GM21723 (cell line): ENCODE measurements around the gene TMEM120B.
"Not testable (repeated sequence)": the region's sequence is repeated elsewhere in the genome, so short reads cannot be mapped to it uniquely, and the experiment has no call there.

ENCODE experiments used
- ATAC-seq: cut with Tn5 transposase; IDR thresholded peaks from one replicate; pipeline ENCODE4 v1.9.1; 2021; ENCODE audit warnings: mild to moderate bottlenecking, moderate library complexity; ENCODE audit not compliant: unreplicated experiment

The TMEM120B gene

DNA sequence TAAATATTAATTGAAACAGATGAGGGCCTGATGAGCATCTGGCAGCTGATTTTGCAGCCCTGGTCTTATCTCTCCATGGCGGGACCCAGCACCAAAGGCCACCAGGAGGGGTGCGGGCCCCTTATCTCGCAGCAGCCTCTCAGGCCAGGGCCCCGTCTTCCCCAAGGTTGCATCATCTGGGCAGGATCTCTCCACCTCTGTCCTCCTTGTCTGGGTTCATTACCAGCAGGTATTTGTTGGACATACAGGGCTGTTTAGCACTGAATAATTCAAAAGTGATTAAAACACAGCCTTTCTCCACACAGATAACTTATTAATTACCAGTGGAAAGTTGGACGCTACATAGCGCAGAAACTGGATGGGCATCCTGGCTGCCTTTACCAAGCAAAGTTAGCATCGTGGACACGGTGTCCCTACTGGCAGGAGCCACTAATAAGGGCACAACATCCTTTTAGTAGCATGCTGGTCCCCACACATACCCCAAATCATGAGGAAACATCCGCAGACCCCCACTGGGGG is 25.8 kb downstream of the TMEM120B start:
- no peak for ATAC-seq

- no peak for ATAC-seq
Observed at GRCh38 chr12:121740847-121741246, 28.3 kb downstream of the TMEM120B start.

DNA sequence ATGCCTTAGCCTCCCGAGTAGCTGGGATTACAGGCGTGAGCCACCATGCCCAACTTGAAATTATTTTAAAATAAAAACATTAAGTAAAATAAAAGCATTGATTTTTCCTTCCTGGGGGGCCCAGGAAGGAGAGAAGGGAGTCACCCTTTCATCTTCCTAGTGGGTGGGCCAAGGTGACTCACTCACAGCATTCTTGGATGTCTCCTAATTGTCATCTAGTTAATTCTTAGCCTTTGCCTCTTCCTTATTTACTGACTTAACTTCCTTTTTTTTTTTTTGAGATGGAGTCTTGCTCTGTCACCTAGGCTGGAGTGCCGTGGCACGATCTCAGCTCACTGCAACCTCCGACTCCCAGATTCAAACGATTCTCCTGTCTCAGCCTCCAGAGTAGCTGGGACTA is 29.2 kb downstream of the TMEM120B start:
- no peak for ATAC-seq

GRCh38 chr12:121745545-121745944 is 33.0 kb downstream of the TMEM120B start:
- not testable (repeated sequence) for ATAC-seq

DNA sequence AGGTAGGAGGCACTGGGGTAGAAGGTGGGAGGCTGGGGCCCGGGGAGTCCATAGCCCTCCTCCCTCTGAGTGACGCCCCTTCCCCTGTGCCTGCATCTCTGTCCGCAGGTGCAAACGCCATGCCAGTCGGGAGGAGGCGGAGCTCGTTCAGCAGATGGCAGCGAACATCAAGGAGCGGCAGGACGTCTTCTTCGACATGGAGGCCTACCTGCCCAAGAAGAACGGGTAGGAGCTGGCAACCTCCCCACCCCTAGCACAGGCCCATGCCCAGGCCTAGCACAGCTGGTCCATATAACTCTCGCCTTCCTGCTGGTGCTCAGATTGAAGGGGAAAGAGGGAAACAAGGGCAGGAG is 35.6 kb downstream of the TMEM120B start:
- ATAC-seq: no peak

- ATAC-seq: no peak
Observed at GRCh38 chr12:121748571-121749265, 36.2 kb downstream of the TMEM120B start.

DNA sequence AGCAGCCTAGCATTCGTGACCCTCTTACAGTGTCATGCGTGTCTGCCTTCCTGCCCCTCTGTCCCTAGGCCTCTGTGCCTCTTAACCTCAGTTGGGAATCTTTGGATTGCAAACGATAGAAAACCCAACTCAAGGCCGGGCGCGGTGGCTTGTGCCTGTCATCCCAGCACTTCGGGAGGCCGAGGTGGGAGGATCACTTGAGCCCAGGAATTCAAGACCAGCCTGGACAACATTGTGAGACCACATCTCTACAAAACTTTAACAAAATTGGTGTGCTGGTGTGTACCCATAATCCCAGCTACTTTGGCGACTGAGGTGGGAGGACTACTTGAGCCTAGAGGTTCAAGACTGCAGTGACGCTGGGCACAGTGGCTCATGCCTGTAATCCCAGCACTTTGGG is 36.7 kb downstream of the TMEM120B start:
- ATAC-seq: no peak

GRCh38 chr12:121750507-121750955 is 38.0 kb downstream of the TMEM120B start:
- ATAC-seq: no peak

GRCh38 chr12:121751034-121751433 is 38.5 kb downstream of the TMEM120B start:
- no peak for ATAC-seq

DNA sequence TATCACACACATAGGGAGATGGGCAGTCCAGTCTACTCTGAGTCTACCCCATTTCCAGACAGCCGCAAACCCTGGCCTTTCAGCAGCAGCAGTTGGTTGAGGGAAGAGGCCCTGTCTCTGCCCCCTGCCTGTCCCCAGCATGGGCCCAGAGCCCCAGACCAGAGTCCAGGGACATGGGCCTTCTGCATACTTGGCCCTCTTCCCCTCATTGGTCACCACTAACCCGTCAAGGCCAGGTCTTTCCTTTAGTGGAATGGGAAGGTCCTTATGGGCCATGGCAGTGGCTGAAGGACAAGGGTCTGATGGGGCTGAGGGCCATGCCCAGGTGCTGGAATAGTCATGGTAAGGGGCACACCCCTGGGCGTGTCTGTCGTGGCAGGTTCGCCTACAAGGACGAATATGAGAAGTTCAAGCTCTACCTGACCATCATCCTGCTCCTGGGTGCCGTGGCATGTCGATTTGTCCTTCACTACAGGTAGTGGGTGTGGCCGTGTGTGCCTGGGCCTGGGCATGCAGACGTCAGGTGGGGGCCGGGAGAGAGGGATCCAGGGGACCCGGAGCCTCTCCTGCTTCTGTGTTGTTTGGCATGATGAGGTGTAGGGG is 39.3 kb downstream of the TMEM120B start:
- no peak for ATAC-seq

GRCh38 chr12:121753844-121754264 is 41.3 kb downstream of the TMEM120B start:
- no peak for ATAC-seq

GRCh38 chr12:121754836-121755235 is 42.3 kb downstream of the TMEM120B start:
- ATAC-seq: no peak

DNA sequence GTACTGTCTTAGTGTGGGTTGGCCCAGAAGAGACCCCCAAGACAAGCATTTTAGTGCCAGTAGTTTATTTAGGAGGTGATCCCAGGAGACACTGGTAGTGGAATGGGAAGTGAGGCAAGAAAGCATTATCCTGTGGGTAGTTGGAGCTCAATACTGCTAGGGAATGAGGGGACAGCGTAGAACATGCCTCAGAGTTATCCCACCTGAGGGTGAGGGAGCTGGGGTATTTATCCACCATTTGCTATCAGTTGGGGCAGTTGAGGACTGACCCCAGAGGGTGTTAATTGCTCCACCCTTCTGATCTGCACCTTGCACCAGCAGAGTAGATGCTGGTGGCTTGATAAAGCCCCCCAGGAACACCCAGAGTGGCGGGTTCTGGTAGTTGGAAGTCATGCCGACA is 43.0 kb downstream of the TMEM120B start:
- ATAC-seq: no peak

DNA sequence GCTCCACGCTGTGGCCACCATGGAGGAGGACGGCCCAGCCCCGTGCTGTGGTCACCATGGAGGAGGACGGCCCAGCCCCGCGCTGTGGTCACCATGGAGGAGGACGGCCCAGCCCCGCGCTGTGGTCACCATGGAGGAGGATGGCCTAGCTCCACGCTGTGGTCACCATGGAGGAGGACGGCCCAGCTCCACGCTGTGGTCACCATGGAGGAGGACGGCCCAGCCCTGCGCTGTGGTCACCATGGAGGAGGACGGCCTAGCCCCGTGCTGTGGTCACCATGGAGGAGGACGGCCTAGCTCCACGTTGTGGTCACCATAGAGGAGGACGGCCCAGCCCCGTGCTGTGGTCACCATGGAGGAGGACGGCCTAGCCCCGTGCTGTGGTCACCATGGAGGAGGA is 46.0 kb downstream of the TMEM120B start:
- ATAC-seq: not testable (repeated sequence)

- ATAC-seq: no peak
Observed at GRCh38 chr12:121762269-121762668, 49.7 kb downstream of the TMEM120B start.

GRCh38 chr12:121764808-121765207 is 52.3 kb downstream of the TMEM120B start:
- ATAC-seq: no peak

- no peak for ATAC-seq
Observed at GRCh38 chr12:121765573-121765972, 53.0 kb downstream of the TMEM120B start.

DNA sequence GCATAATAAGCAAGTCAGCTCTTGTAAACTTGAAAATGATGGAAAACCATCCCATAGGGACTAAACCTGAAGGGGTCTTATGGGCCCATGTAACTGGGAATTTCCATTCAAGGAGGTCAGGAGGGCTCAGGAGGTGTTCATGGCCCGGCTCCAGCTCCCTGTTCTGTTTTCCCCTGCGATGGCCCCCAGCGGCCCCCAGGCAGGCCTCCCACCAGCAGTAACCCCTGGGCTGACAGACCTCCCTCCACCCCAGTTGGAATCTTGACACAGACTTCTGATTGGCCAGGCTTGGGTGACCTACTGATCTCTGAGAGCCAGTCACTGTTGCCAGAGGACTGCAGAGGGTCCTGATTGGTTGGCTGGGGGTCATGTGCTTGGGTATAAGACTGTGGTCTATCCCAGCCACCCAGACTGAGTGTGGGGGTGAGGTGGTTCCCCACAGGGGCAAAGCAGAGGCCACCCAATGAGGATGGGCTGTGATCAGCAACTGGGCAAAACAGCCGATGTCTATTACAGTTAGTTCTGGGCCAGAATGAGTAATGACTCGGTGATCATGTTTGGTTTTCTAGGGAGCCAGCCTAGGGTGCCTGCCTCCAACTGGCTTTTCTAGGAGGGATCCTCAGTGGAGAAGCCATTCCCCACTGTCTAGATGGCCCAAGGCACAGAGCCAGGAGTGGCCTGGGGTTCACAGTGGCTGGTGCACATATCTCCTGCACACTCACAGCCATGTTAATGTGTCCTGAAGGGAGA is 53.9 kb downstream of the TMEM120B start:
- no peak for ATAC-seq

- ATAC-seq: no peak
Observed at GRCh38 chr12:121767525-121768016, 55.0 kb downstream of the TMEM120B start.

DNA sequence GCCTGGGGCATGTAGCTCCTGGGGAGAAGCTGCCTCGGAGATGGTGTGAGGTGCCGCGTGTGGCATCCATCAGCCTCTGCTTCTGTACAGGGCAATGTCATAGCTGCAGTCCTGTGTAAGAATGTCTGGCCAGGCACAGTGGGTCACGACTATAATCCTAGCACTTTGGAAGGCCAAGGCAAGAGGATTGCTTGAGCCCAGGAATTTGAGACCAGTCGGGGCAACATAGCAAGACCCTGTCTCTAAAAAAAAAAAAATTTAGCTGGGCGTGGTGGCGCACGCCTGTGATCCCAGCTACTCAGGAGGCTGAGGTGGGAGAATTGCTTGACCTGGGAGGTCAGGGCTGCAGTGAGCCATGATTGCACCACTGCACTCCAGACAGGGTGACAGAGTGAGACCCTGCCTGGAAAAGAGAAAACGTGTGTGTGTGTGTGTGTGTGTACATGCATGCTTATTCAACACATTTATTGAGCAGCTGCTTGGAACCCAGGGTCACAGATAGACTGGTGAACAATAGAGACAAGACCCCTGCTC is 56.8 kb downstream of the TMEM120B start:
- ATAC-seq: no peak

GRCh38 chr12:121769831-121770301 is 57.3 kb downstream of the TMEM120B start:
- no peak for ATAC-seq
